Loucy (cell line): ENCODE measurements around the gene ITPKA.

Experiments
- EZH2phosphoT487 ChIP-seq: fragments of 200-600 bp; IDR thresholded peaks from 2 replicates; pipeline ENCODE4 v1.6.1; 2018; ENCODE audit warnings: antibody characterized with exemption, mild to moderate bottlenecking, moderate library complexity, borderline replicate concordance
- TF ChIP-seq, protein P1 (sequence below): fragments of 200-600 bp; sonication (generic); conservative IDR thresholded peaks from 2 replicates; pipeline ENCODE4 v1.5.1; 2014; ENCODE audit warnings: mild to moderate bottlenecking, antibody characterized with exemption, low read length

DNA sequence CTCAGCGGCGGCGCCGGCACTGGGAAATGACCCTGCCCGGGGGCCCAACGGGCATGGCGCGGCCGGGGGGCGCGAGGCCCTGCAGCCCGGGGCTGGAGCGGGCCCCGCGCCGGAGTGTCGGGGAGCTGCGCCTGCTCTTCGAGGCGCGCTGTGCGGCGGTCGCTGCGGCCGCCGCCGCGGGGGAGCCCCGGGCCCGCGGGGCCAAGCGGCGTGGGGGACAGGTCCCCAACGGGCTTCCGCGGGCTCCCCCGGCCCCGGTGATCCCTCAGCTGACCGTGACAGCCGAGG lies 172 bp downstream of the ITPKA start:
- TF ChIP-seq, protein P1, sequence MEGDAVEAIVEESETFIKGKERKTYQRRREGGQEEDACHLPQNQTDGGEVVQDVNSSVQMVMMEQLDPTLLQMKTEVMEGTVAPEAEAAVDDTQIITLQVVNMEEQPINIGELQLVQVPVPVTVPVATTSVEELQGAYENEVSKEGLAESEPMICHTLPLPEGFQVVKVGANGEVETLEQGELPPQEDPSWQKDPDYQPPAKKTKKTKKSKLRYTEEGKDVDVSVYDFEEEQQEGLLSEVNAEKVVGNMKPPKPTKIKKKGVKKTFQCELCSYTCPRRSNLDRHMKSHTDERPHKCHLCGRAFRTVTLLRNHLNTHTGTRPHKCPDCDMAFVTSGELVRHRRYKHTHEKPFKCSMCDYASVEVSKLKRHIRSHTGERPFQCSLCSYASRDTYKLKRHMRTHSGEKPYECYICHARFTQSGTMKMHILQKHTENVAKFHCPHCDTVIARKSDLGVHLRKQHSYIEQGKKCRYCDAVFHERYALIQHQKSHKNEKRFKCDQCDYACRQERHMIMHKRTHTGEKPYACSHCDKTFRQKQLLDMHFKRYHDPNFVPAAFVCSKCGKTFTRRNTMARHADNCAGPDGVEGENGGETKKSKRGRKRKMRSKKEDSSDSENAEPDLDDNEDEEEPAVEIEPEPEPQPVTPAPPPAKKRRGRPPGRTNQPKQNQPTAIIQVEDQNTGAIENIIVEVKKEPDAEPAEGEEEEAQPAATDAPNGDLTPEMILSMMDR = no peak
- TF ChIP-seq EZH2phosphoT487 = no peak
